Right renal pelvis (tissue), 4 donors: ENCODE data around the gene KIAA2012. TPM values are rescaled to one million over a fixed set of nuclear protein-coding genes. Genes with fewer than 3 reads are reported as not detected.
"Not testable (repeated sequence)": the region's sequence is repeated elsewhere in the genome, so short reads cannot be mapped to it uniquely, and the experiment has no call there.

ENCODE experiments used
- DNase-seq, 4 donors: peaks; one replicate each; pipeline ENCODE4 v3.0.0-alpha.2; 2013; ENCODE audit warnings: low read depth in 4 of 4, low spot score in 3 of 4, missing footprints in 1 of 4
- polyA plus RNA-seq, 4 donors: library from polyadenylated mRNA; unstranded; fragments of 120-200 nt; gene quantifications; one replicate each; pipeline ENCODE4 v1.2.1, GENCODE V29; 2013; ENCODE audit not compliant: insufficient read length in 4 of 4

Gene KIAA2012
- polyA plus RNA-seq, 4 donors = 0.07 to 0.17 (median 0.12) TPM

DNA sequence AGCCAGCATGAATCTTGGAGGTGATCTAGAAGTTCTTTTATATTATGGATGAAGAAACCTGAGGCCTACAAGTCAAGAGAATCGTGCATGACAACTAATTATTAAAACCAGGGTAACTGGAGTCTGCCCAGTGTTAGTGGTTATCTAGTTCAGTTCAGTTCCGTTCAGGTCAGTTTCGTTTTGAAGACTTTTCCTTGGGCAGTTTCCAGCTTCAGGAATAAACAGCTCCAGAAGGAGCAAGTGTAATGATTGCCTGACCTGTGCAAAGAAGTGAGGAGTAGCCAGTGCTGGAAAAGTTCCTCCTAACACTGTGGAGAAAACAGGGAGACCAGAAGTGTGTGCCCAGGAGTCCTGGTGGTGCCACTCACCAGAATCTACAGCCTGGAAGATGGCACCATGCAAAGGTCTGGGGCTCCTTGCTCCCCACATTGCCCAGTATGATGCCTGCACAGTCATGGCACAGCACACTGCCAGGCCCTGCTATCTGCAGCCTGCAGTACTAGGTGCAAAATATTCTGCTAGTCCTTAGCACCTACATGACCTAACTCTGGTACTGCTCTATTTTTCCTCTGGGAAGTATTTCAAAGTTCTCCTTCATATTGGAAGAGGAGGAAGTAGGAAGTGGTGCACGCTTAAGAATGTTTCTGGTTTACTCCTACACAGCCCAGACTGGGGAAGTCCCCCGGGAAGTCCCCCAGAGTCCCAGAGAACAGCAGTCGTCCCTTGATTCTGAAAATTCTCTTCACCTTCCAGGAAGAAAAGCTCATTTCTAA lies 99.6 kb downstream of the KIAA2012 start:
- DNase-seq = no peak

DNA sequence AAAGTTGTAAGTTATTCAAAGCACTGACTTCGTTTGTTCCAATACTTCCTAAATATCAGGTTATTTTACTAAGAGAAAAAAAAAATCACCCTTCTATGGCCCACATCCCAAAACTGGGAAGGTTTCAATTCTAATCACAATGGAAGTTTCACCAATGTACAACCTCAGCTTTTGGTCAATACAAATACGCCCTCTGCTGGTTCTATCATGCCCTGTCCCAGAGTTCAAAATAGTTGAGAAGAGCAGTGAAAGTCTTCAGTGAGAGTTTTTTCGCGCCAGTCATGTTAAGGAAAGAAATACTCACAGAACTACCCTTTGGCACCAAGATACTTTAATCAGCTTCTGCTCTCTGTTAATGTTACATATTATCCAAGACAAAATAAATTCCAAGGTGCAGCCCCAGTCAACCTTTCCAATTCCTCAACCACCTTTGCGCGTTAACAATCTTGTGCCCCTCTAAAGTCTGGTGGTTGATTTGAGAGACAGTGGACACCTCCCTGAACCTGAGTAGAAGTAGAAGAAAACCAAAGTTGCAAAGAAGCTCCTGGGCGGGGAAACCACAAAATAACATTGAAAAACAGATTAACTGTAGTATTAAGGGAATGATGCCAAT lies 105.4 kb downstream of the KIAA2012 start:
- DNase-seq = peak; percentile 59 to 64 (median 62)

DNA sequence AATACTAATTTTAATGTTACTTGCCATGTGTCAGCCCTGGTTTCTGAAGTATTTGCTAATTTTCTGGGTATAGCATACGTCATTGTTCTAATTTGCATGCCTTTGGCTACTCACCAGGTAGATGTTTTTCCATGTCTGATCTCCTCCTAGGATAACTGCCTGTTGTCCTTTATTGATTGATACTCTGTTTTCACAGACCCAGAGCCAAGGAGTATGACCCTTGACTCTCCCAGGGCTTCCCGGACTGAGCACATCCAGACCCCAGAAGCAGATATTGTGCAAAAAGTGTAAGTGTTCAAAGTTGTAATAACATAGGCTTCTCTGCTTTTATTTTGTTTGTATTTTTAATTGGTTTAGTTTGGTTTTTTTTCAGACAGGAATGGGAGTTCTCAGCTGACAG lies 111.5 kb downstream of the KIAA2012 start:
- no peak for DNase-seq

DNA sequence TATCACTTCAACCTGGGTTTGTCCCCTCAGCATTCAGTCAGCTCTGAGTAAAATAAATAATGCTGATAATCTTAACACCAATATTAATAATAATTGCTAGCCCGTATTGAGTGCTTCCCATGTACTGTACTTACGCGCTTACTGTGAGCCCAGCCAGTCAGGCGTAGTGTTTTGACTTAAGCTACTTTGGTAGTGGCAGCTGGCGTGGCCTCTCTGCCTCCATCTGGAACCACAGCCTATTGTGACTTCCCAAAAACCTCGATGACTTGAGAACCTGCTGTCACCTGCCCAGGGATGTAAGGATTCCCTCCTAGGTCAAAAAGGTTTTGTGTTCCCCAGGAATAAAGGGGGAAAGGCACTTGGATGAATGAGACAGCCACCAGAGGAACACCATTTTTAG lies 112.1 kb downstream of the KIAA2012 start:
- no peak for DNase-seq

DNA sequence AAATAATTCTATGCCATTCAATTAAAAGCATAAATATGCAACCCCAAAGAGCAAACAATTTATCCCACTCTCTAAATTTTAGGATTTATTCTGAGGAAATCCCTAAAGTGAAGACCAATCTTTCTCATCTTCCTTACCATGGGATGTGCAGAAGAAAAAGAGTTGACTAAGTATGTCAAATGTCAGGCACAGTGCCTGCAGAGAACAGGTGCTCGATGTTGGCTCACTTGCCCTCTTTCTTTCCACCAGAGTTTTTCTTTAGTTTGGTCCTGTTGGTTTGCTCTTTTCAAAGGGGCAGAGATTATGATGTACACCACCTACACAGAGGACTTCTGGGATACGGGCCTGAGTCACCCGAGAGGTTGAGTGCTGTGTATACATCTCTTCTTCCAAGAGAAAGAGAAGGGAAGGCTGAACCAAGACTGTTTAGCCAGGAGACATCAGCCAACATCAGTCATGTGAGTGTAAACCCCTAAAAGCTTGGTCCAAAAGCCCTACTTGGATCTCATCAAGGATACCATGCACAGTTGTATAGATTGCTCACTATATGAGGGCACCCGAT lies 113.7 kb downstream of the KIAA2012 start:
- DNase-seq = no peak

DNA sequence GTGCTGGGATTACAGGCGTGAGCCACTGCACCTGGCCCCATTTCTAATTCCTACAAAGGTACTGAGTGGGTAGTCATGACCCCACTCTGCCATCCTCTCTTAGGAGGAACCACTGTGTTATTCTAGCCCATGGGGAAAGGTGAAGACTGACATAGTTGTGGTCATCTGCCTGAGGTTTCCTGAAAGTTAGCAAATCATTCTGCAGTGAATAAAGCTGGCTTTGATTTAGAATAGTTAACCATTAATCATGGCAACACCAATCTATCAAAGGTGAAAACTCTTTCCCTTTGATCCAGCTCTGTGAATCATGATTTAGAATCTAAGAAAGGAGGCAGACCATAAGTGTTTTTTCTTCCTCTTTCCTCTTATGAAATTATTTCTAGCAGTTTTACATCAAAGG lies 114.5 kb downstream of the KIAA2012 start:
- no peak for DNase-seq

DNA sequence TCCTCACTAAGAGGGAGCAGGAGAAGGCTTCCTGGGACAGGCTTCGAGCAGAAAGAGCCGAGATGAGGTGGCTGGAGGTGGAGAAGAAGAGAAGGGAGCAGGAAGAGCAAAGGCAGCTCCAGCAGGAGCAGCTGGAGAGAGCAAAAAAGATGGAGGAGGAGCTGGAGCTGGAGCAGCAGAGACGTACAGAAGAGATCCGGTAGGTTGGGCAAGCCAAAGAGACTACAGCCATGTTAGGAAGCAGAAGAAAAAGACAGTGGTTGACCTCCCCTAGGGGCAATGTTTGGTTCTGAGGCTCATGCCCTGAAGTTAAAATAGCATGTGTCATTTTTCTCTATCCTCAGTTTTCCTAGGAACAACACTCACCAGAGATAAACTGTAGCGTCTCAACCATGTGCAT lies 120.2 kb downstream of the KIAA2012 start:
- DNase-seq = no peak

DNA sequence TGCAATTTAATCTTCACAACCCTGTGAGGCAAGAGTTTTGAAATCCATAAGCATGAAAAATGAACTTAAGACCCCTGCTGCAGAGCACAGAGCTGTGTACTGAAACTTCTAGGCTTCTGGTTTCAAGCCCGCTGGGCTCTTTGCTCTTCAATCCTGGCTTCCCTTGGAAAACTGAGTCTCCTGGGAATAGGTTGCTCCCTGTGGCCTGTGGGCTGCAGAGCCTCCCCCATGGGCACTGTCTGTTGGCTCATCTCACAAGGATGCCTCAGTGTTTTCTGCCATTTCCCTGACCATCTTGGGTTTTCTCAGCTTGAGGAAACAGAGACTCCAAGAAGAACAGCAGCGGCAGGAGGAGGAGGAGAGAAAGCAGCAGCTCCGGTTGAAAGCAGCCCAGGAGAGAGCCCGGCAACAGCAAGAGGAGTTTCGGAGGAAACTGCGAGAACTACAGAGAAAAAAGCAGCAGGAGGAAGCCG lies 120.9 kb downstream of the KIAA2012 start:
- no peak for DNase-seq

DNA sequence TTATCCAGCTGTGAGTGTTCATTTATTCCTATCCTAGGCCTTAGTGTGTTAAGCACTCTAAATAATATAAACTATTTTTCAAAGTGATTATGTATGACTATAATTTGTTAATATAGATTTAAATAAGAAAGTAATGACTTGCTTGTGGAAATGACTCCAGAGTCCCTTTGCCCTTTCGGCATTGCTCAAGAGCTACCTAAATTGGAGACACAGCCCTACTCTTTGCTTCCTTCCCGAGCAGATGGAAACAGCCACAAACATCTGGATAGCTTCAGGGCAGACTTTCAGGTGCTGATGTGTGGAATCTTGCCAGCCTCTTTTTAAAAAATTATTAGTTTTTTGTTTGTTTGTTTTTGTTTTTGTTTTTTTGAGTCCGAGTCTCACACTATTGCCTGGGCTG lies 121.4 kb downstream of the KIAA2012 start:
- no peak for DNase-seq

DNA sequence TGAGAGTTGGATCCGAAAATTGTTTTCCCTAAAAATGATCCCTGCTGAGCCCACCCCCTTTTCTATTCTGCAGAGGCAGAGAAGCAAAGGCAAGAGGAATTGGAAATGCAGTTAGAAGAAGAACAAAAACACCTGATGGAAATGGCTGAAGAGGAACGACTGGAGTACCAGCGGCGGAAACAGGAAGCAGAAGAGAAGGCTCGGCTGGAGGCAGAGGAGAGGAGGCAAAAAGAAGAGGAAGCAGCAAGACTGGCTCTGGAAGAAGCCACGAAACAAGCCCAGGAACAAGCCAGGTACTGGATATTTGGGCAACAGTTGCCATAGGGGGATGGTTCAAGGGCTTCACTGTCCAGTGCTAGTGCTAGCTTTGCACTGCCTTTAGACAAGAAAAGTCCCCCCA lies 123.7 kb downstream of the KIAA2012 start:
- no peak for DNase-seq

DNA sequence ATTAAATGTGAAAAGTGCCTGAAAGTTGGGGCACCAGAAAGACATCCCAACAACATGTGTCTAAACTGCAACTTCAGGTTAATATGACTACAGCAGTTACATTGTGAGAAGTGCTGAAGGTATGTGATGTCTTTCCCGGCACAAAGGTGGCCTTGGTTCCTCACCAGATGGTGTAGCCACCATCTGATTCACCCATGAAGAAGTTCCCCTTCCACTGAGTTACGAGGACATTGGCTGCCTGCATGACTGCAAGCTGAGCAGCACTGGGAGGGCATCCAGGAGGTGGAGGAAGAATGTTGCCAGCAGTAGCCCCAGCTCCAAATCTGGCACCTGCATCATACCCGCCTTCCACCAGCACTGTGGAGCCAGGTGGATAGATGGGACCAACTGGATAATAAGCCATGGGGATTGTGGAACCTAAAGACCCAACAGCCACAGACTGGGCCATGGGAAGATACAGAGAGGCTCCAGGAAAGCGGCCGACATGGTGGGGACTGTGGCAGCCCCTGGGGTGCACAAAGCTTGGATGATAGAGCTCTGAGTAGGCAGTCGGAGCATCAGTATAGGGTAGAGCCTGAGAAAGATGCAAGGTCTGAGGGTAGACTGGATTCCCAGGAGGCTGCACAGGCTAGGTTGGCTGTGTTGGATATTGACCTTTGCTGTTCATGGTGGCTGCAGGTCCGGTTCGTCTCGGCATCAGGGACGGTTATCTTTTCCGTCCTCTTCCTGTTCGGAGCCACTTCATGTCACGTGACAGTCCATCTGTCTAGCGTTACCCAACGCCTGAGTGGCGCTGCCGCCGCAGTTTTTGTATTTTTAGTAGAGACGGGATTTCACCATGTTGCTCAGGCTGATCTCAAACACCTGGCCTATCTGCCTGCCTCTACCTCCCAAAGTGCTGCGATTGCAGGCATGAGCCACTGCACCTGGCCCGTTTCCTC lies 128.4 kb downstream of the KIAA2012 start:
- DNase-seq = no peak

DNA sequence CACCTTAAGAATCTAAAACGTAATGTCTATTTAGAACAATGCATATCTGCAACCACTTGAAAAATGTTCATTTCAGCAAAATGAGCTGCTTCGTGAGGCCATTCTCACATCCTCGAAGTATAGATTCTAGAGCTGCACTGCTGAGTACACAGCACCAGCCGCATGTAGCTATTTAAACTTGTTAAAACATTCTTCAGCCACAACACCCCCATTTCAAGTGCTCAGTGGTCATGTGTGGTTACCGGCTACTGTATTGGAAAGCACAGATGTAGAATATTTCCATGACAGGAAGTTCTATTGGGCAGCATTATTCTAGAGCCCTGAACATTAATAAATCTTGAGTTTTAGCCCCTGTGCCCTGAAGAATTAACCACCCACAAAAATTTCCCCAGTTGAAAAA lies 130.3 kb downstream of the KIAA2012 start:
- DNase-seq = no peak

DNA sequence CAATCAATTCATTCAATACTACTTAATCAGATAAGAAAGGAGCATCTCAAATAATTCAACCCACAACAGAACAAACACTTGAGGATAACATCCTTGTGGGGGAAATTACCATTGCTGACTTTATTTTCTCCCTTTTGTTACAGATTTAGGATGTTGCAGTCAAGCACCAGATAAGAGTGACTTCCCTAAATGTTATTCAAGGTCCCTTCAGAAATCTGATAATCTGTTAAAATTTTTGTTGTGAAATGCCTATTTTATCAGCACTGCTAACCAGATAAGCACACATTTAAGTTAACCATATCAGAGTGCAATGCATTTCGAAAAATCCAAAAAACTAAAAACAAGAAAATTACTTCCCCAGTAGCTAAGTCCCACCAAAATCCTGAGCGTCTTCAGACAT lies 131.8 kb downstream of the KIAA2012 start:
- DNase-seq = no peak

DNA sequence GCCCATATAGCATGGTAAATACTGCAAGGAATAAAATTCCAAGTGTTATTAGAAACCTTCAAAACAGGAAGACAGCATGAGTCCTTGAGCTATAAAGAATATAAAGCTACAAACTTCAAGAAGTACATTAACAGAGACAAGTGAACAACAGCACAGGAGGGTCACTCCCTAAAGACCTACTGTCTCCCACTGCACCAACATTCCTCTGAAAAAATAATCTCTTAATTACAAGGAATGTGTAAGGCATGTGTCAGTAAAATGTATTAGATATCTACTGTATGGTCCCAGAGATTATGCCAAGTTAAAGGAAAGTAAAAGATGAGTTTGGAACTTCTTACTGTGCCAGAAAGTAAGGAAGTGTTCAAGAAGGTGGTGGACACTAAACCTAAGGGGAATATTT lies 135.5 kb downstream of the KIAA2012 start:
- no peak for DNase-seq

DNA sequence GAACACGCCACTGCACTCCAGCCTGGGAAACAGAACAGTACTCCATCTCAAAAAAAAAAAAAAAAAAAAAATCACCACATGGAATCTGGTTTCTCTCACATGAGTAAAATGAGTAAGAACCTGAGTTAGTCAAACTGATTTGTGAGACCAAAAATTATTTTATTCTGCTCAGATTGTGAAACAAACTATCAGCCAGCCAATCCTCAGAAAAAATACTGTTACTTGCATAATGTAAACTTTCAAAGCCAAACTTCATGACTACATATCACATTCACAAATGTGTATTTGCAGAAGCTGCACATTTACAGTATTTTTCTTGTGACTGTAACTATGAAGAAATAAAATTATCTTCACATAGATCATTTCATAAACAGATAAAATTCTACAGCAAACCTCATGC lies 142.1 kb downstream of the KIAA2012 start:
- DNase-seq = no peak

DNA sequence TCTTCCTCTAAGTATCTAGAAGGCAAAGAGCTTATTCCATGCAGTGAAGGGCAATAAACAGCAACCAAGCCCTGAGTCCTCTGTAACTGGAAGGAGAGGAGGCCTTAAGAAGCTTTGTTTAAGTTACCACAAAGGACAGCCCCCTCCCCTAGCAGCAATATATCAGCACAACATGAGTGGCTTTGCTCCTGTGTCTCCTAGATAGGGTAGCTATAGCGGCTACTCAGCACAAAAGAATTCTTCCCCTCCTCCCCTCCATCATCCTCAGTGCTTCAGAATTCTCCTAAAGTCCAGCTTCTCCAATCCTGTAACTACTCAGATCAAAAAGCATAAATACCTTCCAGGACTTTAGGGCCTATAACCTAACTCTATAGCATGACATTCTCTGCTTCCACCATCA lies 148.8 kb downstream of the KIAA2012 start:
- no peak for DNase-seq

DNA sequence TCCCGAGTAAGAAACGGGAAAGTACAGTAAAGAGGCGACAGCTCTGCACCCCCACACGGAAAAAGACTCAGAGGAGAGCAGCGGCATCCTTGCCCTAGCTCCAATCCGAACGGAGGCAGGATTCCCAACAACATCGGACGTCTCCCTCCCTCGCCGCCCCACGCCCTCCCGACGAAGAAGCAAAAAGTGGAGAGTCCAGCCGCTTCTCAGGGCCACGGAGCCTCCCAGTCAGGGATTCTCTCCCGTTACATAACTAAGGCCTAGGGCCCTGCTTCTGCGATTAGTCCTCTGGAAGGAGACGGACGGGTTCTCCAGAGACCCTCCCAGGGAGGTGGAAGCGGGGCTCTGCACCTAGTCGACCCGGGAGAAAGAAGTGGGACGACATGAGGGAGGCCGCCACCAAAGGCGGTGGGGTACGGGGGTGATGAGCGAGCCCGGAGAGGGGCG lies 164.8 kb downstream of the KIAA2012 start:
- peak; percentile 20 to 43 (median 35) for DNase-seq

DNA sequence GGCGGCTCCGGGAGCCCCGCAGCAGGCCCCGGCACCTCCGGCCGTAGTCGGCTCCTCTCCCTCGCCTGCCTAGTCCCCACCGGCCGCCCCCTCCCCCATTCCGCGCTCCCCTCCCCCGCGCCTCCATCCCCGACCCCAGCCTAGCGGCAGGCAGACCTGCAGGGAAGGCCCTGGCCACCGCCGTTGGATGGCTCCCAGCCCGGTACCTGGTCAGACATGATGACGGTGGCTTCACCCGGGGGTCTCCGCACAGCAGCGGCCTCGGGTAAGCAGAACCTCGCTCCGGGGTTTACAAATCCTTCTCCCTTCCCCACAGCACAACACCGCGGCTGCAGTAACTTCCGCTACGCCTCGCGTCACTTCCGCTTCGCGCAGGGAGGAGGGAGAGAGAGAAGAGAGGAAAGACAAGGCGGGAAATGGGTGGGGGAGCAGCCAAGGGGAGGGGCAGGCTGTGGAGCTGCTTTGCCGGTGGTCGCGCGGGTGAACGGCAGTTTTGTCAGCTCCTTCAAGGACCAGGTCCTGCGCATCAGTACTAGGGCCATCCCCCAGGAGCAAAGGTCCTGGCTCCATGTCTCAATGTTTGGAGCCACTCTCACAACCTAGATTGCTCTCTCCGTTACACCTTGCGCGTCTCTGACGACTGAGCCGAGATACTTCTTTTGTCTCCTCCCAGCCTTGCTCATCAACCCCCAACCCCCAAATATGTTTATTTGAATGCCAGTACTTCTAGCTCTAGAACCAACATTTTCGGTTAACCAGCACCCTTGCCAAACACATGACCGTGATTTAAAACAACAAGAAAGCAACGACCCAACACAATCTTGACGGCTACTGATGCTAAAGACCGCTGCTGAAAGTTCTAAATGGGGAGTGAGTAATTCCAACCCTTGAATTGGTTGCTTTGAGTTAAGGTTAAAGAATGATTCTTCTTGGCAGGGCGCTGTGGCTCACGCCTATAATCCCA lies 165.5 kb downstream of the KIAA2012 start, which contains the start of gene SUMO1:
Gene SUMO1, minus strand, starts transcription at position 364 of the 964 bp plus-strand sequence. Its CDS starts 146 bp downstream, at position 218.
- DNase-seq = peak; percentile 92 to 95 (median 94)

DNA sequence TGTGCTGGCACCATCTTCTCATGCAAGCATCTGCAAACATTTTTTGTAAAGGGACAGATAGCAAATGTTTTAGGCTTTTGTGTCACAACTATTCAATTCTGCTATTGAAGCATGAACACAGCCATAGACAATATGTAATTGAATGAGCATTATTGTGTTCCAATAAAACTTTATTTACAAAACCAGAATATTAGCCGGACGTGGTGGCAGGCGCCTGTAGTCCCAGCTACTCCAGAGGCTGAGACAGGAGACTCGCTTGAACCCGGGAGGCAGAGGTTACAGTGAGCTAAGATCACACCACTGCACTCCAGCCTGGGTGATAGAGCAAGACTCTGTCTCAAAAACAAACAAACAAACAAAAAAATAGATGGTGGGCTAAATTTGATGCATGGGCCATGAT lies 174.7 kb downstream of the KIAA2012 start:
- DNase-seq = not testable (repeated sequence)
